Kidney (tissue), 22 donors: Measurements from ENCODE around the gene IHH. TPM values are rescaled to one million over a fixed set of nuclear protein-coding genes. Genes with fewer than 3 reads are reported as not detected.
A peak's percentile ranks its signal among the peaks of the same experiment; 100 is the strongest.

Experiments
- DNase-seq, 5 donors: peaks; one replicate each; pipeline ENCODE4 v3.0.0-alpha.2; 2013 to 2020
- FAIRE-seq: peaks from 2 replicates; lab custom pipeline; 2012; peaks lifted over from hg19 to GRCh38; lab: Jason Lieb, UNC
- H3K27ac ChIP-seq, 2 donors: one replicate each; pipeline ENCODE4 v1.7.0; 2013; ENCODE audit warnings: low read depth in 2 of 2, low read length in 2 of 2, inconsistent platforms in 1 of 2
- H3K27me3 ChIP-seq: one replicate; pipeline ENCODE4 v1.7.1; 2013; ENCODE audit warnings: low read length, inconsistent platforms; ENCODE audit not compliant: control insufficient read depth, insufficient read depth
- H3K36me3 ChIP-seq, 3 donors: one replicate each; pipeline versions ENCODE4 v1.7.0 to v1.7.1; 2013; ENCODE audit warnings: low read length in 3 of 3, control low read depth in 1 of 3, inconsistent platforms in 1 of 3; ENCODE audit not compliant: insufficient read depth in 3 of 3, control insufficient read depth in 2 of 3
- H3K4me1 ChIP-seq, 3 donors: one replicate each; pipeline versions ENCODE4 v1.7.0 to v1.7.1; 2013; ENCODE audit warnings: low read length in 3 of 3, inconsistent platforms in 1 of 3, low read depth in 1 of 3; ENCODE audit not compliant: control insufficient read depth in 2 of 3, insufficient read depth in 2 of 3
- H3K4me3 ChIP-seq, 3 donors: one replicate each; pipeline versions ENCODE4 v1.7.0 to v1.8.1; 2013; ENCODE audit warnings: low read length in 3 of 3, control low read depth in 1 of 3, inconsistent platforms in 1 of 3
- H3K9ac ChIP-seq, 3 donors: one replicate each; pipeline versions ENCODE4 v1.7.0 to v1.7.1; 2013; ENCODE audit warnings: low read length in 3 of 3, control low read depth in 1 of 3, inconsistent platforms in 1 of 3
- H3K9me3 ChIP-seq, 3 donors: one replicate each; pipeline versions ENCODE4 v1.7.0 to v1.7.1; 2013; ENCODE audit warnings: low read length in 3 of 3, control low read depth in 1 of 3, inconsistent platforms in 1 of 3; ENCODE audit not compliant: control insufficient read depth in 2 of 3, insufficient read depth in 1 of 3
- intact Hi-C: fragments of 100-400 bp; cut with DNase I; formaldehyde crosslinking; loops from one replicate; pipeline ENCODE4 v1.11.1; 2022
- long read RNA-seq, 10 donors: library from polyadenylated mRNA in 1 of 10; unstranded in 1 of 10; transcript quantifications; one replicate each; pipeline ENCODE4 v2.0.0 and lab custom pipeline, GENCODE V29; 2021 to 2026
- polyA plus RNA-seq: library from polyadenylated mRNA; stranded (reverse); fragments of 350-450 nt; fragmentation: Illumina TruSeq; extraction: RNeasy Lipid Tissue Mini Kit (QIAGEN cat#74804); gene quantifications from one replicate; pipeline ENCODE4 v1.2.3, GENCODE V29; 2014; ENCODE audit warnings: low read depth, low replicate concordance; ENCODE audit not compliant: insufficient read depth
- total RNA-seq: library from RNA; stranded (reverse); fragmentation: NEBNext Ultra II Directional; extraction: Animal tissue kit (Norgen Biotek cat#: 25700); gene quantifications from one replicate; pipeline ENCODE4 v1.2.1, GENCODE V29; 2021
- TF ChIP-seq, protein P1 (sequence below): IDR thresholded peaks from 3 replicates; pipeline ENCODE4 v1.5.1; 2012; ENCODE audit warnings: mild to moderate bottlenecking, moderate library complexity, borderline replicate concordance; ENCODE audit not compliant: insufficient read depth; ENCODE audit errors: extremely low read depth
- donor health status: control.
- donor health status: control.
- donor health status: control.
- donor health status: control.
- donor health status: control.
- donor health status: DM: yes; HTN: yes; CAD: no.
- donor health status: Normal renal cell carcinoma (clear cell type).

Gene IHH
- total RNA-seq: 0.88 TPM
- 3.1 TPM for polyA plus RNA-seq
- long read RNA-seq, donor 1: 0 reads
- long read RNA-seq, donor 2, partial matches to known transcripts: 0 of 2 reads
- long read RNA-seq, donor 2, other reads (novel, unspliced or antisense): 0 of 2 reads
- long read RNA-seq, donor 3: 0 reads
- long read RNA-seq, donor 4: 0 reads
- long read RNA-seq, donor 5: 0 reads
- long read RNA-seq, donor 6, partial matches to known transcripts: 0 of 1 reads
- long read RNA-seq, donor 6, other reads (novel, unspliced or antisense): 0 of 1 reads
- long read RNA-seq, donor 7, partial matches to known transcripts: 1 of 3 reads
- long read RNA-seq, donor 7, other reads (novel, unspliced or antisense): 0 of 3 reads
- long read RNA-seq, donor 8: 0 reads
- long read RNA-seq, donor 9: 0 reads
- long read RNA-seq, donor 10: 0 reads

DNA sequence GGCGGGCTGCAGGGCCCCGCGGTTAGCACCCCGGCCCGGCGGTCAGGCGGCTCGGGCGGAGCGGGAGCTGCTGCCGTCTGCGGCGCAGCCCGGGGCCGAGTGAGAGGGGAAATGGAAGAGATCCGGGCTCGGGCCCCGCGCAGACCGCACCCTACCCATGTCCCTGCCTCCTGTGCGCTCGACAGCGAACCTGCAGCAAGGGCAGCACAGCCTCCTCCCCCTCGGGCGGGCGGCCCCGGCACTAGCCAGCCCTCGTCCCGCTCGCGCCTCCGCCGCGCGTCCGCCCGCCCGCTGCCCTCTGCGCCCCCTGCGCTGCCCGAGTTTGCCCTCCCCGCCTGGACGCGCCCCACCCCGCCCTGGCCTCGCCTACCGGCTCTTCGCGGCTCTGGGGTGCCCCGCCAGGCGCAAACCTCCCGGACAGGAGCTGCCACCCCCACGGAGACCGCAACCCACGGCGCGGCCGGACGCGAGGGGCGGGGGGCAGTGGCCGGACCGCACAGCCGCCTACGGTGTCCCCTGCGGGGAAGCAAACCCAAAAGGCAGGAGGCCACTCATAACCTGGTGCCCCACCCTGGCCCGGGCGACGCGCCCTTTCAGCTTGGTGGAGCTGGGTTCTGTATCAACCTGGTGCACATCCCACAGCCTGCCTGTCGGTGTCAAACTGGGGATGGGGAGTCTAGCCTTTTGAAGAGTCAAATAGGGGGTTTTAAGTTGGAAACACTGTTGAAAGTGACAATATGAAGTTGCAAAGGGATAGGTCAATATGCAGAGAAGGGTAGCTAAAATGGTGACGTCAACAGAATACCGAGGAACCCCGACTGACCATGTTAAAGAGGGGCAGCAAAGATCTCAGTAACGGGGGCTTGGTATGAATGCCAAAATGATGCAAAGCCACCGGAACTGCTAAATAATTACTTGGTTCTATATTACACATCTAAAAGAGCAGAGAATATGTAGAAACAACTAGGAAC is at the start of gene IHH:
TSS of gene IHH (minus strand) at position 101 of the 971 bp plus-strand sequence. CDS start 454 bp downstream, outside the sequence.
- intact Hi-C loops: no loop called here
- Histone ChIP-seq H3K27me3 (peaks cover 51% of the 10 kb centered on the region), H3K9me3 (no peaks in the 10 kb centered on the region), H3K9ac (peak within 1 kb of the TSS in 1 of 3 donors; percentile 55), H3K36me3 (no peaks in the 10 kb centered on the region), H3K27ac (peak within 1 kb of the TSS in 1 of 2 donors; percentile 71), H3K4me3 (peak within 1 kb of the TSS in 2 of 3 donors; percentile 63 to 64), H3K4me1 (peaks cover 0 to 14% (median 6%) of the 10 kb centered on the region in 3 donors)
- TF ChIP-seq, protein P1, sequence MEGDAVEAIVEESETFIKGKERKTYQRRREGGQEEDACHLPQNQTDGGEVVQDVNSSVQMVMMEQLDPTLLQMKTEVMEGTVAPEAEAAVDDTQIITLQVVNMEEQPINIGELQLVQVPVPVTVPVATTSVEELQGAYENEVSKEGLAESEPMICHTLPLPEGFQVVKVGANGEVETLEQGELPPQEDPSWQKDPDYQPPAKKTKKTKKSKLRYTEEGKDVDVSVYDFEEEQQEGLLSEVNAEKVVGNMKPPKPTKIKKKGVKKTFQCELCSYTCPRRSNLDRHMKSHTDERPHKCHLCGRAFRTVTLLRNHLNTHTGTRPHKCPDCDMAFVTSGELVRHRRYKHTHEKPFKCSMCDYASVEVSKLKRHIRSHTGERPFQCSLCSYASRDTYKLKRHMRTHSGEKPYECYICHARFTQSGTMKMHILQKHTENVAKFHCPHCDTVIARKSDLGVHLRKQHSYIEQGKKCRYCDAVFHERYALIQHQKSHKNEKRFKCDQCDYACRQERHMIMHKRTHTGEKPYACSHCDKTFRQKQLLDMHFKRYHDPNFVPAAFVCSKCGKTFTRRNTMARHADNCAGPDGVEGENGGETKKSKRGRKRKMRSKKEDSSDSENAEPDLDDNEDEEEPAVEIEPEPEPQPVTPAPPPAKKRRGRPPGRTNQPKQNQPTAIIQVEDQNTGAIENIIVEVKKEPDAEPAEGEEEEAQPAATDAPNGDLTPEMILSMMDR: no peak
- peak in 4 of 5 donors; percentile 18 to 73 (median 37) for DNase-seq
- FAIRE-seq: no peak

DNA sequence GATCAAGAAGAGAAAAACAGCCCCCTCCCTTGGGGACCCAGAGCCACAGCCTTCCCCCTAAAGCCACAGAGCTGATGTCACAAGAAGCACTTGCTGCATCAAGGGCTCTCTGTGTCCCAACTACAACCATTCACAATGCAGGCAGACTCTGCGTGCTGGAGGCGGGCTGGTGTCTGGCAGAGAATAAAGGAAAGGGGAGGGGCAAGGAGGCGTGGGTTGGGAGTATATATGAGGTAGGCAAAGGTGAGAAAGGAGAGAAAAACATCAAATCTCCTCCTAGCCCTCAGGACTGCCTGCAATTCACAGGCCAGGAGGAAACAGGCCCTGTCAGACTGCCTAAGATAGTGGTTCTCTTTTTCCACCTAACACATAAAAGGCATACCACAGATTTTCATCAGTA is 48.8 kb upstream of the IHH start:
- FAIRE-seq: no peak
- Histone ChIP-seq H3K4me1 (peaks cover 0 to 8% (median 7%) of the 10 kb centered on the region in 3 donors), H3K4me3 (no peak overlapping the region), H3K36me3 (no peaks in the 10 kb centered on the region), H3K9ac (no peak overlapping the region), H3K27ac (no peak overlapping the region), H3K9me3 (no peaks in the 10 kb centered on the region), H3K27me3 (no peaks in the 10 kb centered on the region)
- TF ChIP-seq, protein P1: no peak
- no peak for DNase-seq
- intact Hi-C loops: no loop called here

DNA sequence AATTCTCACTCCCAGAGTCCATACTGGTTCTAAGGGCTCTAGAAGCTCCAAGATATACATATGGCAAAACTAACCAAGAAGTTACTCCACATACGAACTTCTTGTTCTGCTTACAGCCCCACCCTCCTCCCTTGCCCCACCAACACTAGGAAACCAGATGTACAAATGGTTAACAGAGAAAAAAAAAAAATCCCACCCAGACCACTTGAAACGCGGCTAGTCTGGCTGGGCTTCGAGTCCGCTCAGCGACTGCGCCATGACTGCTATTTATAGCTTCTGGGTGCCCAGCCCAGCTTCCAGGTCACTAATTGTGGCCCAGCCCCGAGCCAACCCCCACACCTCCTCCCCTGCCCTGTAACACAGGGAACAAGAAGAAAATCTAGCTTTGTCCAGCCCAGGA is 47.0 kb upstream of the IHH start:
- no peaks in the 10 kb centered on the region for H3K9me3 ChIP-seq
- H3K4me3 ChIP-seq: no peak overlapping the region
- TF ChIP-seq, protein P1: no peak
- H3K27me3 ChIP-seq: no peaks in the 10 kb centered on the region
- no peak overlapping the region for H3K27ac ChIP-seq
- DNase-seq (no peak), FAIRE-seq (no peak)
- intact Hi-C loops: no loop called here
- no peak overlapping the region for H3K9ac ChIP-seq
- H3K36me3 ChIP-seq: no peaks in the 10 kb centered on the region
- peaks cover 0 to 7% (median 5%) of the 10 kb centered on the region in 3 donors for H3K4me1 ChIP-seq
